ENCODE measurements around the gene PTPRG. TPM values are rescaled to one million over a fixed set of nuclear protein-coding genes. Genes with fewer than 3 reads are reported as not detected.

Gene PTPRG
- total RNA-seq, 2 experiments from 2014 or later: not detected

GRCh38 chr3:62132027-62132602, 570.7 kb downstream of the PTPRG start:
- DNase-seq (no peak), ATAC-seq (no peak)
- Mint-ChIP-seq H3K9me3 (ENCODE audit: insufficient read depth) (no peaks in the 10 kb centered on the region), H3K4me3 (no peak overlapping the region), H3K27ac (no peak overlapping the region), H3K4me1 (ENCODE audit: low read depth) (no peaks in the 10 kb centered on the region), H3K27me3 (ENCODE audit: low read depth) (peaks cover 6% of the 10 kb centered on the region), H3K36me3 (ENCODE audit: low read depth) (no peaks in the 10 kb centered on the region)
- POLR2A ChIA-PET: no interaction called here
- CTCF ChIA-PET: no interaction called here

DNA sequence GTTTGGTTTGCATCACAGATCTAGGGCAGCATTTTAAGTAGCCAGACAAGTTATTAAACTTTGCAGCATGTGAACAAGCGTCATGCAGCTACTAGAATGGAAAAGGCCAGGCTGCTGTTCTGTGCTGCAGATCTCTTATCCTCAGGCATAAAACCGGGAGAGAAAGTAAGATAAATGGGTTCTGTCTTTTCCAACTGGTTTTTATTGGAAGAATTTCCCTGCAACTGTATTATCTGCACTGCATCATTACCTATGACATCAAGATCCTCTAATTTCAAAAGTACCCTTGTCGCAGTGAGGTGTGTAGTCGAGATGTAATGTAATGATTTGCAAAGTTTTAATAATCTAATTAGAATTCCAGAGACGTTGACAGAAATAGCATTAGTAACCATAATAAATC, 571.6 kb downstream of the PTPRG start:
- no peak for DNase-seq
- Mint-ChIP-seq H3K4me3 (no peak overlapping the region), H3K4me1 (ENCODE audit: low read depth) (no peaks in the 10 kb centered on the region), H3K36me3 (ENCODE audit: low read depth) (no peaks in the 10 kb centered on the region), H3K9me3 (ENCODE audit: insufficient read depth) (no peaks in the 10 kb centered on the region), H3K27ac (no peak overlapping the region), H3K27me3 (ENCODE audit: low read depth) (peaks cover 6% of the 10 kb centered on the region)
- CTCF ChIA-PET: no interaction called here
- ATAC-seq: no peak
- POLR2A ChIA-PET: no interaction called here

GRCh38 chr3:62134061-62134496, 572.7 kb downstream of the PTPRG start:
- Mint-ChIP-seq H3K27ac (no peak overlapping the region), H3K9me3 (ENCODE audit: insufficient read depth) (no peaks in the 10 kb centered on the region), H3K4me3 (no peak overlapping the region), H3K27me3 (ENCODE audit: low read depth) (peaks cover 6% of the 10 kb centered on the region), H3K4me1 (ENCODE audit: low read depth) (no peaks in the 10 kb centered on the region), H3K36me3 (ENCODE audit: low read depth) (no peaks in the 10 kb centered on the region)
- ChIA-PET POLR2A (no interaction called here), CTCF (no interaction called here)
- no peak for ATAC-seq
- no peak for DNase-seq

- H3K27me3 Mint-ChIP-seq (ENCODE audit: low read depth): peaks cover 6% of the 10 kb centered on the region
- DNase-seq (no peak), ATAC-seq (no peak)
- POLR2A ChIA-PET: no interaction called here
- H3K36me3 Mint-ChIP-seq (ENCODE audit: low read depth): no peaks in the 10 kb centered on the region
- no peak overlapping the region for H3K4me3 Mint-ChIP-seq
- CTCF ChIA-PET: no interaction called here
- no peak overlapping the region for H3K27ac Mint-ChIP-seq
- H3K9me3 Mint-ChIP-seq (ENCODE audit: insufficient read depth): no peaks in the 10 kb centered on the region
- no peaks in the 10 kb centered on the region for H3K4me1 Mint-ChIP-seq (ENCODE audit: low read depth)
Observed at GRCh38 chr3:62135741-62136140, 574.4 kb downstream of the PTPRG start.

GRCh38 chr3:62139957-62140356, 578.6 kb downstream of the PTPRG start:
- DNase-seq (no peak), ATAC-seq (no peak)
- peaks cover 4% of the 10 kb centered on the region for H3K27me3 Mint-ChIP-seq (ENCODE audit: low read depth)
- ChIA-PET POLR2A (no interaction called here), CTCF (no interaction called here)
- no peak overlapping the region for H3K27ac Mint-ChIP-seq
- H3K36me3 Mint-ChIP-seq (ENCODE audit: low read depth): no peaks in the 10 kb centered on the region
- H3K4me3 Mint-ChIP-seq: no peak overlapping the region
- H3K4me1 Mint-ChIP-seq (ENCODE audit: low read depth): no peaks in the 10 kb centered on the region
- no peaks in the 10 kb centered on the region for H3K9me3 Mint-ChIP-seq (ENCODE audit: insufficient read depth)

DNA sequence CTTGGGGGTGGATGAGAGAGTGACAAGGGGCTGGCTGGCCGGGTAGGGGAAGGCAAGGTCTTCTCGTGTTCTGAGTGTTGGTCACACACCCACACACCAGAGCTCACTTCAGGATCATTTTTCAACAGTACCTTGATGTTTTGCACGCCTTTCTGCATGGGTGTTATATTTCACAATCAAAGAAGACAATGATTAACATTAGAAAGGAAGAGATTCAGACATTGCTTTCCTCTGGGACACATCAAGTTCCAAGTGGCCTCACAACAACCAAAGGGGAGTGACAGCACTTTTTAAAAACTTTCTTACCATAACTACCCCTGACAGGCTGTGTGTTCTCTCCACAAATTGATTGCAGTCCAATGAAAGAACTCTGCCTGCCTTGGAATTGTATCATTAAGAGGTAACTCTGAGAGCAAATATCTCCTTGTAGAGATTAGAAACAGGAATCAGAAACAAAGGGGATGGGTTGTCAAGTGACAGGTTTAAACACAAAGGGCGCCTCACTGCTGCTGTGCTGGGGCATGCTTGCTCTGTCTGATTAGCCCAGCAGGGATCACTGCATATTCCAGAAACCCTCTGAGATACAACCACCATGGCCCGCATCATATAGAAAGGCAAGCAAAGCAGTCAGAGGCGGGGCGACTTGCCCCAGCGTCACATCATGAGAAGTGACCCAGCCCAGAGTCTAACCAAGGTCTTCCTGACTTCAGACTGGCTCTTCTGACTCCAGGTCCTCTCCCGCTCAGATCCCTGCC, 581.1 kb downstream of the PTPRG start:
- H3K27me3 Mint-ChIP-seq (ENCODE audit: low read depth): peaks cover 2% of the 10 kb centered on the region
- no peaks in the 10 kb centered on the region for H3K36me3 Mint-ChIP-seq (ENCODE audit: low read depth)
- ATAC-seq (no peak), DNase-seq (no peak)
- H3K27ac Mint-ChIP-seq: no peak overlapping the region
- no peaks in the 10 kb centered on the region for H3K4me1 Mint-ChIP-seq (ENCODE audit: low read depth)
- no peaks in the 10 kb centered on the region for H3K9me3 Mint-ChIP-seq (ENCODE audit: insufficient read depth)
- no peak overlapping the region for H3K4me3 Mint-ChIP-seq
- ChIA-PET POLR2A (no interaction called here), CTCF (interaction anchor here (0.6 kb wide), 1 partner anchor 45 kb away, joined by 3 read pairs; no protein-coding TSS in a partner anchor)

GRCh38 chr3:62143843-62144450, 582.6 kb downstream of the PTPRG start:
- ChIA-PET POLR2A (no interaction called here), CTCF (no interaction called here)
- H3K4me1 Mint-ChIP-seq (ENCODE audit: low read depth): no peaks in the 10 kb centered on the region
- H3K9me3 Mint-ChIP-seq (ENCODE audit: insufficient read depth): no peaks in the 10 kb centered on the region
- DNase-seq (no peak), ATAC-seq (no peak)
- H3K4me3 Mint-ChIP-seq: no peak overlapping the region
- H3K36me3 Mint-ChIP-seq (ENCODE audit: low read depth): no peaks in the 10 kb centered on the region
- peaks cover 2% of the 10 kb centered on the region for H3K27me3 Mint-ChIP-seq (ENCODE audit: low read depth)
- no peak overlapping the region for H3K27ac Mint-ChIP-seq

- DNase-seq (no peak), ATAC-seq (no peak)
- Mint-ChIP-seq H3K9me3 (ENCODE audit: insufficient read depth) (no peaks in the 10 kb centered on the region), H3K4me1 (ENCODE audit: low read depth) (no peaks in the 10 kb centered on the region), H3K27me3 (ENCODE audit: low read depth) (peaks cover 2% of the 10 kb centered on the region), H3K4me3 (no peak overlapping the region), H3K36me3 (ENCODE audit: low read depth) (no peaks in the 10 kb centered on the region), H3K27ac (no peak overlapping the region)
- ChIA-PET POLR2A (no interaction called here), CTCF (no interaction called here)
Observed at GRCh38 chr3:62144482-62144881, 583.1 kb downstream of the PTPRG start.

- ChIA-PET POLR2A (no interaction called here), CTCF (no interaction called here)
- Mint-ChIP-seq H3K9me3 (ENCODE audit: insufficient read depth) (no peaks in the 10 kb centered on the region), H3K4me1 (ENCODE audit: low read depth) (no peaks in the 10 kb centered on the region), H3K36me3 (ENCODE audit: low read depth) (no peaks in the 10 kb centered on the region), H3K27me3 (ENCODE audit: low read depth) (peaks cover 2% of the 10 kb centered on the region), H3K4me3 (no peak overlapping the region), H3K27ac (no peak overlapping the region)
- no peak for ATAC-seq
- DNase-seq: no peak
Observed at GRCh38 chr3:62145086-62145757, 583.9 kb downstream of the PTPRG start.

GRCh38 chr3:62149539-62149938, 588.2 kb downstream of the PTPRG start:
- no peak overlapping the region for H3K27ac Mint-ChIP-seq
- POLR2A ChIA-PET: no interaction called here
- ATAC-seq (no peak), DNase-seq (no peak)
- no peaks in the 10 kb centered on the region for H3K27me3 Mint-ChIP-seq (ENCODE audit: low read depth)
- no peak overlapping the region for H3K4me3 Mint-ChIP-seq
- H3K36me3 Mint-ChIP-seq (ENCODE audit: low read depth): no peaks in the 10 kb centered on the region
- no peaks in the 10 kb centered on the region for H3K4me1 Mint-ChIP-seq (ENCODE audit: low read depth)
- CTCF ChIA-PET: no interaction called here
- no peaks in the 10 kb centered on the region for H3K9me3 Mint-ChIP-seq (ENCODE audit: insufficient read depth)

DNA sequence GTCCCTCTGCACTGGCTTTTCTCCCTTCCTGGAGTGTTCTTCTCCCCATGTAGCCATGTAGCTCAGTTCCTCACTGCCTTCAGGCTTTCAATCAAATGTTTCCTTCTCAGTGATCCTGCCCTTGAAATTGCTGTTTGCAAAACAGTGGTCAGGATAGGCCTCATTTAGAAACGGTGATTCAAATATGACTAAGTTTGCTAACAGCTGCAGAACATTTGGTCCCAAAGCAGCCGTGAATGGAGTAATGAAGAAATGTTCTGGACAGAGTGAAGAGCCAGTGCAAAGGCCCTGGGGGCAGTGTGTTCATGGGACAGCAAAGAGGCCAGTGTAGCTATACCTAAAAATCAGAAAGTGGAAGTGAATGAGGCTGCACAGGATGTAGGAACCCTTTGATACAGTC, 588.6 kb downstream of the PTPRG start:
- DNase-seq (no peak), ATAC-seq (no peak)
- no peaks in the 10 kb centered on the region for H3K36me3 Mint-ChIP-seq (ENCODE audit: low read depth)
- H3K27me3 Mint-ChIP-seq (ENCODE audit: low read depth): no peaks in the 10 kb centered on the region
- no peak overlapping the region for H3K4me3 Mint-ChIP-seq
- no peaks in the 10 kb centered on the region for H3K9me3 Mint-ChIP-seq (ENCODE audit: insufficient read depth)
- ChIA-PET POLR2A (no interaction called here), CTCF (no interaction called here)
- no peak overlapping the region for H3K27ac Mint-ChIP-seq
- no peaks in the 10 kb centered on the region for H3K4me1 Mint-ChIP-seq (ENCODE audit: low read depth)

GRCh38 chr3:62151591-62151990, 590.2 kb downstream of the PTPRG start:
- Mint-ChIP-seq H3K27me3 (ENCODE audit: low read depth) (no peaks in the 10 kb centered on the region), H3K9me3 (ENCODE audit: insufficient read depth) (no peaks in the 10 kb centered on the region), H3K4me1 (ENCODE audit: low read depth) (no peaks in the 10 kb centered on the region), H3K36me3 (ENCODE audit: low read depth) (no peaks in the 10 kb centered on the region), H3K4me3 (no peak overlapping the region), H3K27ac (no peak overlapping the region)
- ChIA-PET POLR2A (no interaction called here), CTCF (no interaction called here)
- ATAC-seq: no peak
- DNase-seq: no peak

All from activated CD8-positive, alpha-beta T cell treated with anti-CD3 and anti-CD28 coated beads, Interleukin-2, amount 10 ng/mL, durations not matched to agents 7 days and 5 days (primary cell).